SH-SY5Y (cell line): ENCODE data around the gene SHISA3.

Experiments
- GATA2 ChIP-seq: IDR thresholded peaks from 2 replicates; pipeline ENCODE4 v1.6.1; 2011; ENCODE audit warnings: mild to moderate bottlenecking, low read depth, low read length
- GATA3 ChIP-seq: IDR thresholded peaks from 2 replicates; pipeline ENCODE4 v1.6.1; 2011; ENCODE audit warnings: low read depth, mild to moderate bottlenecking, low read length, moderate library complexity

DNA sequence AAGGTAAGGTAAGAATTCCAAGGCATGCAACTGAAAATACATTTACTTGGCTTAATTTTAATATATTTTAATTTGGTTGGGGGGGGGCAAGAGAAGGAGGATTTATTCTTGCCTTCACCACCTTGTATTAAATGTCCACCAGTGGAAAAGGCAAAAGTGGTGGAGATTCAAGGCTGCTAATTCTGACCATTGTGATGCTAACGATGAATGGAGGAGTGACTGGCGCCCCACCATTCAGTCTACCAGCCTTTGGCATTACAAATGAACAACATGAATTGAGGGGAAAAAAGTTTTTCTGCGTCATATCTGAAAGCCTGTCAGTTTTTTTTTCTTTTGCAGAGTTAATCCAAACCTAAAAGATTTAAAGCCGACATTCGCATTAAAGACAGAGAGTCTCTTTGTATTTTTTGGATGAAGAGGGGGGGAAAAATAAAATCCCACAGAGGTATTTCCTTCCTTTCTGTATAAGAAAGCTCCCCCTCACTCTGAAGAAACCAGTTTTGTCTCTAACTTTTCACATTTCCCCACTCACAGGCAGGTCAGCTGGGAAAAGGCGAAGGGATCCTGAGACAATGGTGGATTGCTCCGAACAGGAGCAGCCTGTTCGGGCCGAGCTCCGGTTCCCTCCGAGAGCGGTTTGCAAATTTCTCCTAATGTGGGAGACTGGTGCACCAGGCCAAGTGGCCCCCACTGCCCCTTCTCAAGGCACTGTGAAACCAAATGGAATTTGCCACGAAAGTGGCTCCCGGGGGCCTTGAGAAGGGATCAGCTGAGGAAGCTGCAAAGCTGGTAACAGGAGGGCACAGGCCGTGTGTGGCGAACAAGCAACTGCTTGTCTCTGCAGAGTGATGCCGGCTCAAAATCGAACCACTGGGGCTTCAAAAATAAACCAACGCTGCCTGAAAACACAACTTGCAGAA lies 28.1 kb downstream of the SHISA3 start:
- no peak for TF ChIP-seq GATA2
- no peak for TF ChIP-seq GATA3
